Mucosa of gallbladder (tissue), 1 donor: Measurements from ENCODE around the gene CRADD. TPM values are rescaled to one million over a fixed set of nuclear protein-coding genes. Genes with fewer than 3 reads are reported as not detected.

Experiments
- DNase-seq: peaks from one replicate; pipeline ENCODE4 v3.0.0-alpha.2; 2020; ENCODE audit warnings: low spot score
- total RNA-seq: library from RNA; stranded (reverse); gene quantifications from one replicate; pipeline ENCODE4 v1.2.1, GENCODE V29; 2021
- donor health status: DM: no; HTN: no; CAD: no.

Gene CRADD
- total RNA-seq, 1 donor from 2014 or later, result 22.7 TPM

GRCh38 chr12:93839064-93839463, 161.9 kb downstream of the CRADD start:
- no peak for DNase-seq

- DNase-seq, result no peak
Observed at GRCh38 chr12:93841671-93842070, 164.5 kb downstream of the CRADD start.

GRCh38 chr12:93844164-93844784, 167.1 kb downstream of the CRADD start:
- no peak for DNase-seq

- DNase-seq, result no peak
Observed at GRCh38 chr12:93846936-93847516, 169.9 kb downstream of the CRADD start.

- DNase-seq, result no peak
Observed at GRCh38 chr12:93847517-93848474, 170.6 kb downstream of the CRADD start.

GRCh38 chr12:93848523-93849101, 171.4 kb downstream of the CRADD start:
- no peak for DNase-seq

GRCh38 chr12:93849946-93850345, 172.8 kb downstream of the CRADD start:
- DNase-seq, result no peak

- DNase-seq, result no peak
Observed at GRCh38 chr12:93850481-93851256, 173.5 kb downstream of the CRADD start.

- no peak for DNase-seq
Observed at GRCh38 chr12:93851257-93851671, 174.1 kb downstream of the CRADD start.

GRCh38 chr12:93852173-93852591, 175.0 kb downstream of the CRADD start:
- no peak for DNase-seq

- DNase-seq, result no peak
Observed at GRCh38 chr12:93853698-93854478, 176.7 kb downstream of the CRADD start.

- DNase-seq, result no peak
Observed at GRCh38 chr12:93855261-93855660, 178.1 kb downstream of the CRADD start.

- no peak for DNase-seq
Observed at GRCh38 chr12:93856611-93857010, 179.4 kb downstream of the CRADD start.

- no peak for DNase-seq
Observed at GRCh38 chr12:93857279-93857938, 180.2 kb downstream of the CRADD start.

GRCh38 chr12:93857991-93858447, 180.8 kb downstream of the CRADD start:
- DNase-seq, result no peak

- DNase-seq, result no peak
Observed at GRCh38 chr12:93860668-93861373, 183.6 kb downstream of the CRADD start.

- DNase-seq, result no peak
Observed at GRCh38 chr12:93862424-93862823, 185.2 kb downstream of the CRADD start.

- no peak for DNase-seq
Observed at GRCh38 chr12:93865751-93866150, 188.6 kb downstream of the CRADD start.

GRCh38 chr12:93868771-93869170, 191.6 kb downstream of the CRADD start:
- no peak for DNase-seq
